ENCODE data around the gene FMN1.

The FMN1 gene

GRCh38 chr15:32747921-32748342, 446.6 kb downstream of the FMN1 start:
- Histone ChIP-seq H2AFZ (ENCODE audit: low read depth) (peak overlapping the region; percentile 39; the same call in 1 of the 2 replicates), H3K79me2 (ENCODE audit: insufficient read depth, low read depth) (no peaks in the 10 kb centered on the region), H3K9ac (no peak overlapping the region), H3K27ac (0 out of 2 replicates have a peak overlapping the region, but pooled peaks have one; percentile 7), H3K36me3 (ENCODE audit: insufficient read depth) (no peaks in the 10 kb centered on the region), H4K20me1 (ENCODE audit: insufficient read depth) (no peaks in the 10 kb centered on the region), H3K27me3 (ENCODE audit: insufficient read depth, low read depth) (no peaks in the 10 kb centered on the region), H3K4me2 (peak overlapping the region; percentile 17; the same call in 1 of the 2 replicates), H3K4me1 (ENCODE audit: low read depth, poor library complexity, severe bottlenecking) (peaks cover 41% of the 10 kb centered on the region), H3K4me3 (IDR thresholded peaks at IDR 0.05; ENCODE audit: insufficient read depth, low read depth, low read length) (no peak overlapping the region)
- TF ChIP-seq, protein P1, sequence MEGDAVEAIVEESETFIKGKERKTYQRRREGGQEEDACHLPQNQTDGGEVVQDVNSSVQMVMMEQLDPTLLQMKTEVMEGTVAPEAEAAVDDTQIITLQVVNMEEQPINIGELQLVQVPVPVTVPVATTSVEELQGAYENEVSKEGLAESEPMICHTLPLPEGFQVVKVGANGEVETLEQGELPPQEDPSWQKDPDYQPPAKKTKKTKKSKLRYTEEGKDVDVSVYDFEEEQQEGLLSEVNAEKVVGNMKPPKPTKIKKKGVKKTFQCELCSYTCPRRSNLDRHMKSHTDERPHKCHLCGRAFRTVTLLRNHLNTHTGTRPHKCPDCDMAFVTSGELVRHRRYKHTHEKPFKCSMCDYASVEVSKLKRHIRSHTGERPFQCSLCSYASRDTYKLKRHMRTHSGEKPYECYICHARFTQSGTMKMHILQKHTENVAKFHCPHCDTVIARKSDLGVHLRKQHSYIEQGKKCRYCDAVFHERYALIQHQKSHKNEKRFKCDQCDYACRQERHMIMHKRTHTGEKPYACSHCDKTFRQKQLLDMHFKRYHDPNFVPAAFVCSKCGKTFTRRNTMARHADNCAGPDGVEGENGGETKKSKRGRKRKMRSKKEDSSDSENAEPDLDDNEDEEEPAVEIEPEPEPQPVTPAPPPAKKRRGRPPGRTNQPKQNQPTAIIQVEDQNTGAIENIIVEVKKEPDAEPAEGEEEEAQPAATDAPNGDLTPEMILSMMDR (conservative IDR thresholded peaks at IDR 0.05; ENCODE audit: low read depth, low read length): no peak

- H2AFZ ChIP-seq (ENCODE audit: low read depth): no peak overlapping the region
These were observed 448.2 kb downstream of the FMN1 start for GRCh38 chr15:32746116-32746857.

DNA sequence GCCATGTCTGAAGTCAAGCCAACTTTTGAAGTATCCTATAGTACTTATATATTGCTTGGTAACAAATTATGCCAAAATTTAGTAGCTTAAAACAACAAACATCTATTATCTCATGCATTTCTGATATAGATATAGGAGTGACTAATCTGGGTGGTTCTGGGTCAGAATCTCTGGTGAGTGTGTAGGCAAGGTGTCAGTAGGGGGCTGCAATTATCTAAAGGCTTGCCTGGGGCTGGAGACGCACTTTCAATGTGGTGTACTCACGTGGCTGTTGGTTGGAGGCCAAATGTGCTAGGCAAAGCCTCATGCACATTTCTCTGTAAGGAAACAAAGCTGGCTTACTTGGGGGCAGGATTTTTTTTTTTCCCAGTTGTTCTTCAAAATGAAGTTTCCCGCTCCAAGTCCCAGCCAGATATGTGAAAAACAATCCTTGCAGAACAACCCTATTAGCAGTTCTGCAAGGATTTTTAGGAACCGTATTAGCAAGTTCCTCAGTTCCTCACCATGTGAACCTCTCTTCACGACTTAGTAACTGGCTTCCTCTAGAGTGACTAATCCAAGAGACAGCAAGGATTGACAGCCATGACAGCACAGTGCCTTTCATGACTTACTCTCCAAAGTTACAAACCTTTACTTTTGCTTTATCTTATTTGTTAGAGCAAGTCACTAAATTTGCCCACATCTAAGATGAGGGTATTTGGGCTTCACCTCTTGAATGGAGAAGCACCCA, 450.9 kb downstream of the FMN1 start:
- H3K79me2 ChIP-seq (ENCODE audit: insufficient read depth, low read depth): no peaks in the 10 kb centered on the region
- peak overlapping the region; percentile 52; the same call in 1 of the 2 replicates for H3K27ac ChIP-seq
- no peak overlapping the region for H3K4me3 ChIP-seq (IDR thresholded peaks at IDR 0.05; ENCODE audit: insufficient read depth, low read depth, low read length)
- H3K4me1 ChIP-seq (ENCODE audit: low read depth, poor library complexity, severe bottlenecking): peaks cover 48% of the 10 kb centered on the region
- H3K4me2 ChIP-seq: peak overlapping the region; percentile 50; the same call in 1 of the 2 replicates
- peak overlapping the region; percentile 3; the same call in 1 of the 2 replicates for H2AFZ ChIP-seq (ENCODE audit: low read depth)
- no peaks in the 10 kb centered on the region for H3K36me3 ChIP-seq (ENCODE audit: insufficient read depth)
- TF ChIP-seq, protein P1 (conservative IDR thresholded peaks at IDR 0.05; ENCODE audit: low read depth, low read length): no peak
- H4K20me1 ChIP-seq (ENCODE audit: insufficient read depth): no peaks in the 10 kb centered on the region
- H3K9ac ChIP-seq: no peak overlapping the region
- no peaks in the 10 kb centered on the region for H3K27me3 ChIP-seq (ENCODE audit: insufficient read depth, low read depth)

More at GRCh38 chr15:32746116-32746857, 448.2 kb downstream of the FMN1 start:
- H3K27me3 ChIP-seq (ENCODE audit: insufficient read depth, low read depth): no peaks in the 10 kb centered on the region
- no peak overlapping the region for H3K4me2 ChIP-seq
- TF ChIP-seq, protein P1 (conservative IDR thresholded peaks at IDR 0.05; ENCODE audit: low read depth, low read length): no peak
- H3K79me2 ChIP-seq (ENCODE audit: insufficient read depth, low read depth): no peaks in the 10 kb centered on the region
- no peak overlapping the region for H3K9ac ChIP-seq
- no peaks in the 10 kb centered on the region for H3K36me3 ChIP-seq (ENCODE audit: insufficient read depth)
- no peak overlapping the region for H3K4me3 ChIP-seq (IDR thresholded peaks at IDR 0.05; ENCODE audit: insufficient read depth, low read depth, low read length)
- H4K20me1 ChIP-seq (ENCODE audit: insufficient read depth): no peaks in the 10 kb centered on the region
- no peak overlapping the region for H3K27ac ChIP-seq
- peaks cover 49% of the 10 kb centered on the region for H3K4me1 ChIP-seq (ENCODE audit: low read depth, poor library complexity, severe bottlenecking)

GRCh38 chr15:32739522-32740063, 454.9 kb downstream of the FMN1 start:
- Histone ChIP-seq H3K79me2 (ENCODE audit: insufficient read depth, low read depth) (no peaks in the 10 kb centered on the region), H3K4me1 (ENCODE audit: low read depth, poor library complexity, severe bottlenecking) (peaks cover 24% of the 10 kb centered on the region), H2AFZ (ENCODE audit: low read depth) (no peak overlapping the region), H4K20me1 (ENCODE audit: insufficient read depth) (no peaks in the 10 kb centered on the region), H3K4me2 (no peak overlapping the region), H3K4me3 (IDR thresholded peaks at IDR 0.05; ENCODE audit: insufficient read depth, low read depth, low read length) (no peak overlapping the region), H3K36me3 (ENCODE audit: insufficient read depth) (no peaks in the 10 kb centered on the region), H3K27ac (no peak overlapping the region), H3K9ac (no peak overlapping the region), H3K27me3 (ENCODE audit: insufficient read depth, low read depth) (no peaks in the 10 kb centered on the region)
- TF ChIP-seq, protein P1 (conservative IDR thresholded peaks at IDR 0.05; ENCODE audit: low read depth, low read length): no peak
